Activated T-helper 1 cell treated with anti-CD3 and anti-CD28 coated beads, Interleukin-12 subunit alpha, Interleukin-12 subunit beta, Interleukin-2, Interleukin-4 antibody, amounts not matched to agents 30 ng/mL and 10 ng/mL and 1 ng/mL, durations not matched to agents 14 hours and 24 hours and 36 hours (primary cell): ENCODE data around the gene TLR5. TPM values are rescaled to one million over a fixed set of nuclear protein-coding genes. Genes with fewer than 3 reads are reported as not detected.

Experiments used
- DNase-seq: peaks from one replicate; pipeline ENCODE4 v3.0.0; 2021; ENCODE audit warnings: low spot score
- H3K27ac Mint-ChIP-seq: one replicate; pipeline ENCODE4 v1.8.0; 2021; ENCODE audit warnings: mild to moderate bottlenecking, mixed read lengths
- H3K27me3 Mint-ChIP-seq: one replicate; pipeline ENCODE4 v1.8.0; 2022; ENCODE audit warnings: mild to moderate bottlenecking, moderate library complexity, mixed read lengths; ENCODE audit not compliant: insufficient read depth
- H3K36me3 Mint-ChIP-seq: one replicate; pipeline ENCODE4 v1.8.0; 2021; ENCODE audit warnings: low read depth, mixed read lengths
- H3K4me1 Mint-ChIP-seq: one replicate; pipeline ENCODE4 v1.8.0; 2021; ENCODE audit warnings: low read depth, mixed read lengths
- H3K4me3 Mint-ChIP-seq: one replicate; pipeline ENCODE4 v1.8.0; 2021; ENCODE audit warnings: mild to moderate bottlenecking, moderate library complexity, mixed read lengths
- H3K9me3 Mint-ChIP-seq: one replicate; pipeline ENCODE4 v1.8.0; 2021; ENCODE audit warnings: mixed read lengths
- intact Hi-C: fragments of 100-400 bp; cut with micrococcal nuclease; formaldehyde crosslinking; loops from one replicate; pipeline ENCODE4 v1.15.1; 2024
- total RNA-seq: library from RNA; stranded (reverse); gene quantifications from 2 replicates; pipeline ENCODE4 v1.2.3, GENCODE V29; 2022

The TLR5 gene
- total RNA-seq, 1 donor from 2014 or later: not detected

DNA sequence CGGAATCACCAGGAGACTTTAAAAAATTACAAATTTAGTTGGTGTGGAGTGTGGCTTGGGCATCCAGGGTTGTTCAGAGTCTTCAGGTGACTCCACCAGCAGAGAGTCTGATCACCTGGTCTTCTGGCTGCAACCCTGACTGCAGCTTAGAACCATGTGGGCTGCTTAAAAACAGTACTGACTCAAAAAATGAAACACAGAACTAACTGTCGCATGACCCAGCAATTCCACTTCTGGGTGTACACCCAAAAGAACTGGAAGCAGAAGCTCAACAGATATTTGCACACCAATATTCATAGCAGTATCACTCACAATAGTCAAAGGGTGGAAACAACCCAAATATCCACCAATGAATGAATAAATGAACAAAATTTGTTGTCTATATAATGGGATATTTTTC lies 17.3 kb downstream of the TLR5 start:
- intact Hi-C loops: loop anchor here (10.0 kb wide), 1 partner anchor 391 kb away; the partner anchor contains the start of gene FAM177B
- peaks cover 11% of the 10 kb centered on the region for H3K27me3 Mint-ChIP-seq
- H3K36me3 Mint-ChIP-seq: no peaks in the 10 kb centered on the region
- H3K4me3 Mint-ChIP-seq: no peak overlapping the region
- no peak overlapping the region for H3K27ac Mint-ChIP-seq
- no peaks in the 10 kb centered on the region for H3K9me3 Mint-ChIP-seq
- peaks cover 14% of the 10 kb centered on the region for H3K4me1 Mint-ChIP-seq
- no peak for DNase-seq

DNA sequence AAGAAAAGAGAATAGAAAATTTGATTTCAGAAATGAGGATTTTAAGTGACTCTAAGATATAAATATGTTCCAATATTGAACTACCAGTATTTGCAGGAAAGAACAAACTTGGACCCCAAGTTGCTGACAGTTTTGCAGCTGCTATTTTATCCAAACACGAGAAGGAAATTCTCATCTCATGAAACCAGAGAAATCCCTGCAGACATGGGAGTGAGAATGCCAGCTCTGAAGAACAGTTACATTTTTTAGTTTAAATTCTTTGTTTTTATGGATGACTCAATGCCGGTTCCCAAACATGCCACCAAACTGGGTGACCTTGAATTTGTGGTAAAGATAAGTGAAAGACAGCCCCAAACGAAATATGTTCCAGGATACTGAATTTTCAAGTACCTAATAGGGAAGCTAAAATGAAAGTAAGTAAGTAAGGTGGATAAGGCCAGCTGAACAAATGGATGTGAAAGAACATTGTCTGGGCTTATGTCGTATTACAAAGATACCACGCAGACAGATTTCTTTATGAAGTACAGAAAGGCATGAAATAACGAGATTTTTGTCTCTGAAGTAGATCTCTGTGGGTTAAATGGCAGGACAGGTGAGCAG lies 19.9 kb downstream of the TLR5 start:
- Mint-ChIP-seq H3K27ac (no peak overlapping the region), H3K27me3 (peaks cover 7% of the 10 kb centered on the region), H3K4me3 (peak overlapping the region; percentile 31), H3K4me1 (peaks cover 8% of the 10 kb centered on the region), H3K36me3 (no peaks in the 10 kb centered on the region), H3K9me3 (no peaks in the 10 kb centered on the region)
- no peak for DNase-seq
- intact Hi-C loops: loop anchor here (1.0 to 10.0 kb wide), 5 partner anchors 20 to 658 kb away; partner anchors contain the start of genes FAM177B and TLR5

DNA sequence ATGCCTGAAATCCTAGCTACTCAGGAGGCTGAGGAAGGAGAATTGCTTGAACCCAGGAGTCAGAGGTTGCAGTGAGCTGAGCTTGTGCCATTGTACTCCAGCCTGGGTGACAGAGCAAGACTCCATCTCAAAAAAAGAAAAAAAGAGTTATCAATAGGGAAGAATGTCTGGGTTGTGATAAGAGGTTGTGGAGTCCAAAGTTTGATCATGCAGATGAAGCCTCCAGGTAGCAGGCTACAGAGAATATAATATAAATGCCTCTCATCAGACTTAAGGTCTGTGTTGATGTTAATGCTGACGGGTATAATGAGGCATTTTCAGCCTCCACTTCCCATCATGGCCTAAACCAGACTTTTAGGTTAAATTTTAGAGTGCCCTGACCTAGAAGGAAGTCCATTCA lies 24.6 kb downstream of the TLR5 start:
- no peaks in the 10 kb centered on the region for H3K9me3 Mint-ChIP-seq
- no peak overlapping the region for H3K4me3 Mint-ChIP-seq
- intact Hi-C loops: no loop called here
- no peaks in the 10 kb centered on the region for H3K36me3 Mint-ChIP-seq
- H3K27me3 Mint-ChIP-seq: peaks cover 5% of the 10 kb centered on the region
- H3K27ac Mint-ChIP-seq: no peak overlapping the region
- no peak for DNase-seq
- H3K4me1 Mint-ChIP-seq: peaks cover 3% of the 10 kb centered on the region

DNA sequence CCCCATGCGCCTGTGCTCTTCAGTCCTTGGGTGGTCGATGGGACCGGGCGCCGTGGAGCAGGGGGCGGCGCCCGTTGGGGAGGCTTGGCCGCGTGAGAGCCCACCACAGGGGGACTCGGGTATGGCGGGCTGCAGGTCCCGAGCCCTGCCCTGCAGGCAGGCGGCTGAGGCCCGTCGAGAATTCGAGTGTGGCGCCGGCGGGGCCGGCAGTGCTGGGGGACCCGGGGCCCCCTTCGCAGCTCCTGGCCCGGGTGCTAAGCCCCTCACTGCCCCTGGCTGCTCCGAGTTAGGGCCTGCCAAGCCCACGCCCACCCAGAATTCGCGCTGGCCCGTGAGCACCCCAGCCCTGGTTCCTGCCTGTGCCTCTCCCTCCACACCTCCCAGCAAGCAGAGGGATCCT lies 26.1 kb downstream of the TLR5 start:
- no peaks in the 10 kb centered on the region for H3K36me3 Mint-ChIP-seq
- DNase-seq: no peak
- no peak overlapping the region for H3K4me3 Mint-ChIP-seq
- no peaks in the 10 kb centered on the region for H3K4me1 Mint-ChIP-seq
- H3K27me3 Mint-ChIP-seq: peaks cover 6% of the 10 kb centered on the region
- intact Hi-C loops: no loop called here
- no peaks in the 10 kb centered on the region for H3K9me3 Mint-ChIP-seq
- H3K27ac Mint-ChIP-seq: no peak overlapping the region

DNA sequence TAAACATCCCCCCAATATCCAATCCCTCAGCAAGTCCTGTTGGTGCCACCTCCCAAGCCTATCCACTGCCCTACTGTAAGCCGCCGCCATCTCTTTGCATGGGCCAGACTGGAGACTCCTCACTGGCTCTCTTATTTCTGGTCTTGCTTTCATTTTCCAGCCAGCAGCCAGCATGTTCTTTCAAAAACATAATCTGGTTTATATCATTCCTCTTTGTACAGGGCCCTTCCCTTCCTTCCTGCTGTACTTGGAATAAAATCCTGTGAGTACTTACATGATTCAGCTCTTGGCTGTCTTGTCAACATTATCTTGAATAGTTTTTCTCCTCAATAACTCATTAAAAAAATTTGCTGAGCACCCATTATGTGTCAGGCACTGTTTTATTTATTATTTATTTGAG lies 28.2 kb downstream of the TLR5 start:
- no peak overlapping the region for H3K4me3 Mint-ChIP-seq
- H3K36me3 Mint-ChIP-seq: no peaks in the 10 kb centered on the region
- DNase-seq: no peak
- H3K27ac Mint-ChIP-seq: no peak overlapping the region
- no peaks in the 10 kb centered on the region for H3K9me3 Mint-ChIP-seq
- intact Hi-C loops: no loop called here
- H3K4me1 Mint-ChIP-seq: no peaks in the 10 kb centered on the region
- peaks cover 7% of the 10 kb centered on the region for H3K27me3 Mint-ChIP-seq

DNA sequence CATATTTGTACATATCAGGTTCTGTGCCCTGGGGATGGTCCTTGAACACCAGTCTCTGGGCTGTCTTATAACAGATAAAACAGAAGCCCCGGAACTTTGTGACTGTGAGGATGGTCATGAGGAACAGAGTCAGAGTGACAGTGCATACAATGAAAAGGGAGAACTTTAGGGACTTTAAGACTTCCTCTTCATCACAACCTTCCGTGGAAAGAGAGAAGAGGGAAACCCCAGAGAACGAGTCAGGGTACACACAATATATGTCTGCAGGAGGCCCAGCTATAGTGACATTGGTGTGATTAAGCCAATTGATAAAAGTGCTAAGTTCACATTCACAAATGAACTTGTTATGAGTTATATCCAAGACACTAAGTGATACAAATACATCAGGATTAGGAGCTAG lies 32.1 kb downstream of the TLR5 start:
- Mint-ChIP-seq H3K36me3 (no peaks in the 10 kb centered on the region), H3K27ac (no peak overlapping the region), H3K9me3 (no peaks in the 10 kb centered on the region), H3K27me3 (peaks cover 7% of the 10 kb centered on the region), H3K4me3 (no peak overlapping the region), H3K4me1 (no peaks in the 10 kb centered on the region)
- no peak for DNase-seq
- intact Hi-C loops: no loop called here

DNA sequence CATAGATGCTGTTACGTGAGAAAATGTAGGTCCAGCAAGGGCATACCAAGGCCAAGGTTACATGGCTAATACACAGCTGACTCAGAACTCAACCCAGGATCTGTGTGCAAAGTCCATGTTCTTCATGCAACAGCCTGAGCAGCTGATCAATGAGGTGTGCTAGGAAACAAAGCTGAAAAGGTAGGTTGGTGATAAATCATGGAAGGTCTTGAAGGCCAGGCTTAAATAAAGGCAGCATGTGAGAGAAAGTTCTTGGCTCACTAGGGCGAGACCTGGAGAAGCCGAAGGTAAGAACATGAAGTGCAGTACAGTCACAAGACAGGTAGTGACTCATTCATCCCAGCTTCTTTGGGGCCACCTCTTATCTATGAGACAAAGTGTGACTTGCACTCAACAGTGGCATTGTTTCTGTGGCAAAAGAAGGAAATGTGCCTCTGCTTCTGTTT lies 33.4 kb downstream of the TLR5 start:
- no peak overlapping the region for H3K27ac Mint-ChIP-seq
- no peaks in the 10 kb centered on the region for H3K36me3 Mint-ChIP-seq
- no peaks in the 10 kb centered on the region for H3K9me3 Mint-ChIP-seq
- peaks cover 7% of the 10 kb centered on the region for H3K27me3 Mint-ChIP-seq
- DNase-seq: no peak
- H3K4me3 Mint-ChIP-seq: no peak overlapping the region
- no peaks in the 10 kb centered on the region for H3K4me1 Mint-ChIP-seq
- intact Hi-C loops: no loop called here

DNA sequence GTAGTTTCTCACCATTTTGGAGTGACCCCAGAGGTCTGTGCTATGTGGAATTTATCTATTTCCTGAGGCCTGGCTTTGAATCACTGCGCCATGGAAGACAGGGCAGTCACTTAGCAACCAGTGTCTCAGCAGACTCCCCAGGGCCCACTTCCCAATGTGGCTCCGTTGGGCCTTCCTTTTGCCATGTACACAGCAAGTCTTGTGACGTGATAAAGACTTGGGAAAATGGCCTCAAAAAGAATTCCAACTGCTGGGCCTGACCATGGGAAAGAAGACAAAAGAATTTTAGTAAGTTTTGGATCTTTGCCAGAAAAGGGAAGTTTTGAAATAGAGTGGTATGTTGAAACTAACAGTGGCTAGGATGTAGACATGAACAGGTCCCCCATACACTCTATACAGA lies 36.2 kb downstream of the TLR5 start:
- H3K9me3 Mint-ChIP-seq: no peaks in the 10 kb centered on the region
- H3K36me3 Mint-ChIP-seq: no peaks in the 10 kb centered on the region
- H3K4me3 Mint-ChIP-seq: no peak overlapping the region
- no peak for DNase-seq
- no peak overlapping the region for H3K27ac Mint-ChIP-seq
- intact Hi-C loops: no loop called here
- no peaks in the 10 kb centered on the region for H3K4me1 Mint-ChIP-seq
- peaks cover 3% of the 10 kb centered on the region for H3K27me3 Mint-ChIP-seq

DNA sequence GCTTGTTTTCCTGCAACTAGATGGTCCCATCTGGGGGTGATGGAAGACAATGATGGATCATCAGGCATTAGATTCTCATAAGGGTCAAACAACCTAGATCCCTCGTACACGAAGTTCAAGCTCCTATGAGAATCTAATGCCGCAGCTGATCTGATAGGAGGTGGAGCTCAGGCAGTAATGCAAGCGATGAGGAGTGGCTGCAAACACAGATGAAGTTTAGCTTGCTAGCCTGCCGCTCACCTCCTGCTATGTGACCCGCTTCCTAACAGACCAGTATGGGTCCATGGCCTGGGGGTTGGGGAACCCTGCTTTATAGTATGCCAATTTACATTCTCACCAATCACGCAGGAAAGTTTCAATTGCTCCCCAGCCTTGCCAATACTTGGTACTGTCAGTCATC lies 37.5 kb downstream of the TLR5 start:
- Mint-ChIP-seq H3K27me3 (no peaks in the 10 kb centered on the region), H3K4me3 (no peak overlapping the region), H3K36me3 (no peaks in the 10 kb centered on the region), H3K27ac (no peak overlapping the region), H3K9me3 (no peaks in the 10 kb centered on the region), H3K4me1 (no peaks in the 10 kb centered on the region)
- DNase-seq: no peak
- intact Hi-C loops: no loop called here

DNA sequence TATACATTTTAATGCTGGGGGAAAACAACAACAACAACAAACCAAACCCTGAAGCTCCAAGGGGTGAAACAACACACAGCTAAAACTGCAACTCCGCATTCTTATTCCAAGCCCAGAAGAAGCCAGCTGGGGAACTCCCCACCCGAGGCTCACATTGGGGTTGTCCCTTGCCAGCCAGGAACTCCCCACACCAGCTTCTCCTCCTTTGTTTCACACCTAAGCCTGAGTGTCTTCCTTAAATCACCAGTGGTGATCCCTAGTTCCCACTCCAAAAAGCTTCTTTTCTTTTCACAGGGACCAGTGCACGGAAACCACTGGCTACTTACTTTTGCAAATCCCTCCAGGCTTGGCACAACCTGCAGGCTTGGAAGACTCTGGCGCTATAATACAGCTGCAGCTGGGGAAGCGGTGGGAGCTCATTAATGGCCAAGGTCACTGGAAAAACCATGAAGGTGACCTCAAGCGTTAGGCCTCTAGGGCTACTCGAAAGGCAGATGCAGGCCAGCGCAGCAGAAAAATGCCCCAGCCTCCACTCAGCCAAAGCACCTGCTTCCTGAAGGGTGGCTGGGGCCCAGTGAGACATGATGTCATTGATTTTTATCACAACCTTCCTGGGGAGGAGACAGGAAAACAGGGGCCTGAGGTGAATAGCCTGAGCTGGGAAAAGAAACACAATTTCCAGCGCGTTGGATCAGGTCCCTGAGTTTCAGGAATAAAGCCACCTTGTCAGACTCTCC lies 40.1 kb downstream of the TLR5 start:
- H3K27ac Mint-ChIP-seq: no peak overlapping the region
- H3K4me3 Mint-ChIP-seq: no peak overlapping the region
- H3K36me3 Mint-ChIP-seq: no peaks in the 10 kb centered on the region
- H3K9me3 Mint-ChIP-seq: no peaks in the 10 kb centered on the region
- H3K4me1 Mint-ChIP-seq: no peaks in the 10 kb centered on the region
- H3K27me3 Mint-ChIP-seq: no peaks in the 10 kb centered on the region
- no peak for DNase-seq
- intact Hi-C loops: no loop called here

DNA sequence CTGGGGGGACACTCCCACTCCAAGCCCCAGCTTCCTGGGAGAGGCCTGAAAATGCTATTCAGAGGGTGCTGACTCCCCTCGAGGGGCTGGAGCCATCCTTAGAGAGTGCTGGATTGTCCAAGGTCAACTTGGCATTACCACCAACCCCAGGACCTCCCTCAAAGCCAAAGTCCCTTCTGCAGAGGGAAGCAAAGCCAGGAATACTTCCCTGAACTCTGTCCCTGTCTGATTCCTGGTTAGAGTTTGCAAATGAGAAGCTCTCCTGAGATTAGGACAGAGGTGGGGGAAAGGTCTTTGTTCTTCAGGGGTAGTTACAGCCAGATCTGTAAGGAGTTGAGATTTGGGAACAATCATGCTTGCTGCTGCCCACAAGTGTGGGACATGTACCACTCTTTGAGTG lies 45.3 kb downstream of the TLR5 start:
- H3K9me3 Mint-ChIP-seq: no peaks in the 10 kb centered on the region
- no peaks in the 10 kb centered on the region for H3K27me3 Mint-ChIP-seq
- intact Hi-C loops: no loop called here
- no peaks in the 10 kb centered on the region for H3K4me1 Mint-ChIP-seq
- H3K36me3 Mint-ChIP-seq: no peaks in the 10 kb centered on the region
- no peak for DNase-seq
- H3K27ac Mint-ChIP-seq: no peak overlapping the region
- no peak overlapping the region for H3K4me3 Mint-ChIP-seq

DNA sequence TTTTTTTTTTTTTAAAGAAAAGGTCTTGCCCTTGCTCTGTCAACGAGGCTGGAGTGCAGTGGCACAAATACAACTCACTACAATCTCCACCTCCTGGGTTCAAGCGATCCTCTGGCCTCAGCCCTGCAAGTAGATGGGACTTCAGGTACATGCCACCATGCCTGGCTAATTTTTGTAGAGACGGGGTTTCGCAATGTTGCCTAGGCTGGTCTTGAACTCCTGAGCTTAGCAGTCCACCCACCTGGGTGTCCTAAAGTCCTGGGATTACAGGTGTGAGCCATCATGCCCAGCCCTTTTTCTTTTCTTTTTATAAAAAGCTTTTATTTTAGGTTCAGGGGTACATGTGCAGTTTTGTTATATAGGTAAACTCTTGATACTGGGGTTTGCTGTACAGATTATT lies 47.2 kb downstream of the TLR5 start:
- H3K36me3 Mint-ChIP-seq: no peaks in the 10 kb centered on the region
- intact Hi-C loops: no loop called here
- H3K4me1 Mint-ChIP-seq: no peaks in the 10 kb centered on the region
- H3K27me3 Mint-ChIP-seq: no peaks in the 10 kb centered on the region
- no peak overlapping the region for H3K27ac Mint-ChIP-seq
- no peaks in the 10 kb centered on the region for H3K9me3 Mint-ChIP-seq
- no peak for DNase-seq
- no peak overlapping the region for H3K4me3 Mint-ChIP-seq

DNA sequence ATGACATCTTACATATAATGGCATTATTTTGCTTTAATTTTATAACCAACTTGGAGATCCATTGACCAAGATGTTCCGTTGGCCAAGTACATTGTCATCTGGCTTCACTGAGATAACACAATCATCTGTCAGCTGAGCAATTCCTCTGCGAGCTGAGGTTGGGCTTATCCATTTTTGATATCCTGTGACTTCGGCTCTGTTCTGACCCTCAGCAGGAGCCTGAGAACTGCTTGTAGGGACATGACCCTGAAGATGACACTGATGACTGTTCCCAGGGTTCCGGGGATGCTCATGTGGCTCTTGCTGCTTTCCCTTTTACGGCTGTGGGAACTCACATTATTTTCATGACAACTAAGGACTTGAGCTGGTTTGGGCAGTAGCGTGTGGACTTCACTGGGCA lies 51.2 kb downstream of the TLR5 start:
- H3K4me1 Mint-ChIP-seq: no peaks in the 10 kb centered on the region
- no peak overlapping the region for H3K4me3 Mint-ChIP-seq
- no peak for DNase-seq
- H3K27me3 Mint-ChIP-seq: peaks cover 5% of the 10 kb centered on the region
- intact Hi-C loops: no loop called here
- H3K9me3 Mint-ChIP-seq: no peaks in the 10 kb centered on the region
- H3K27ac Mint-ChIP-seq: no peak overlapping the region
- H3K36me3 Mint-ChIP-seq: no peaks in the 10 kb centered on the region
